ENCODE measurements around the gene FGFR4.

DNA sequence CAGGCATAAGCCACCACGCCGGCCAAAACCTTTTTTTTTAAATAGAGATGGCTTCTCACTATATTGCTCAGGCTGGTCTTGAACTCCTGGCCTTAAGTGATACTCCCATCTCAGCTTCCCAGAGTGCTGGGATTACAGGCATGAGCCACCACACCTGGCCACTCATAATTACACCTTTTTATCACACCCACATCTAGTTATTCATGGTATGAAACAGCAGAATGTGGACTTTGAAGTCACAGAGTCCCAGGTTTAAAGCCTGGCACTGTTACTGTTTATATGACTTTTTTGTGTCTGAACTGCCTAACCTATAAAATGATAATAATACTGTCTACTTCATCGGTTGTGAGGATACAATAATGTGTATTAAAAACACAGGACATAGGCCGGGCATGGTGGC lies 41.1 kb upstream of the FGFR4 start:
- TF ChIP-seq POLR2AphosphoS5 (IDR thresholded peaks at IDR 0.05; ENCODE audit: low read depth, low read length) (no peak), POLR2A (IDR thresholded peaks at IDR 0.05; ENCODE audit: low read depth, low read length) (no peak), PAX5 (IDR thresholded peaks at IDR 0.05; ENCODE audit: insufficient read depth, low read length, severe bottlenecking) (no peak), SPI1 (IDR thresholded peaks at IDR 0.05; ENCODE audit: low read depth, low read length) (no peak), TAF1 (IDR thresholded peaks at IDR 0.05; ENCODE audit: low read depth, low read length) (no peak), POU2F2 (IDR thresholded peaks at IDR 0.05; ENCODE audit: low read depth, low read length) (no peak)
